ENCODE data around the gene RRP8. TPM values are rescaled to one million over a fixed set of nuclear protein-coding genes. Genes with fewer than 3 reads are reported as not detected.

RRP8 gene
- total RNA-seq, 1 experiment from 2014 or later, result 16.0 TPM

DNA sequence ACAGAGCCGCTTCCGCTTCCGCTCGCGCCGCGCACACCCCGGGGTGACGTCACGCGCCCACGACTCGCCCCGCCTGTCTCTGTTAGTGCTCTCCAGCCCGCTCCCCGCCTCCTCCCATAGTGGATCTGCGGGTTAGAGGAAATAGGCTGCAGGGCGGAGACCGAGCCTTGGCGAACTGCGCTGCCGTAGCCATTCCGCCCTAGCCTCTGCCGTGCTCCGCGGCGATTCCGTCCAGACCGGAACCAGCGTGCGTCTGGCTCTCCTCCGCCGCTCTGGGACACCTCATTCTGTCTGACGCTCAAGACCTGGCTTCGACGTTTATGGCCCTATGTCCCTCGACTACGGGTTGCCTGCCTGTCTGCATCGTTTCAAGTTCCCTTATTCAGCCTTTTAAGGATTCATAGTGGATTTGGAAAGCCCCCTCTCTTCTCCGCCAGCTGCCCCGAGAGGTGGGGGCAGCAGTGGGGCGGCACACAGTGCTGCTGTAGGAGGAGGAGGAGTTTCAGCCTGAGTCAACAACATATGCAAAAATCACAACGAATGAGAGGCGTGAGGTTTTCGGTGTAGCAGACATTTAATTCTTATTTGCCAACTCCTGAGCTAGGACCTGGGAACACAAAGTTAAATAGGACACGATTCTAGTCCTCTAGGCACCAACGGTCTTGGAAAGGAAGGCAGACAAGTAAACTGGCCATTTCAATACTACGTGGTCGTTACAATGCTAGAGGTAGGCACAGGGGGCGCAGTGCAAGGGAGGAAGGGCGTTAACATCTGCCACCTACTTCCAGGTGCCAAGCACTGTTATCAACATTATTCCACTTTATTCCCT is 9.0 kb upstream of the RRP8 start, which contains the start of gene TAF10:
TAF10 (minus strand) TSS at position 4 of the 829 bp plus-strand sequence. CDS start 27 bp downstream, outside the sequence.
- Histone ChIP-seq H3K4me2 (ENCODE audit: insufficient read depth, insufficient read length, low read length) (peak within 1 kb of the TSS; percentile 76), H2AK5ac (ENCODE audit: insufficient read length, low read length) (no peak within 1 kb of the TSS), H2BK20ac (ENCODE audit: low read depth, low read length, poor library complexity, severe bottlenecking) (no peak within 1 kb of the TSS), H3K23me2 (ENCODE audit: insufficient read length, low read depth, low read length, poor library complexity, severe bottlenecking) (peaks cover 12% of the 10 kb centered on the region), H3K4ac (ENCODE audit: low read depth, low read length) (no peak within 1 kb of the TSS), H3K14ac (ENCODE audit: insufficient read depth, low read length) (peak within 1 kb of the TSS; percentile 92), H4K20me1 (ENCODE audit: control insufficient read depth, insufficient read depth, insufficient read length) (no peaks in the 10 kb centered on the region), H2BK120ac (ENCODE audit: low read depth, low read length, poor library complexity, severe bottlenecking) (no peak within 1 kb of the TSS), H3K79me1 (ENCODE audit: insufficient read depth, low read depth, low read length, poor library complexity, severe bottlenecking) (no peaks in the 10 kb centered on the region), H4K91ac (ENCODE audit: insufficient read length, low read depth, low read length) (no peak within 1 kb of the TSS), H3K23ac (ENCODE audit: insufficient read length, low read depth, low read length) (no peak within 1 kb of the TSS), H3K27me3 (ENCODE audit: insufficient read depth, low read length) (no peaks in the 10 kb centered on the region), H2BK15ac (ENCODE audit: low read depth, low read length) (no peak within 1 kb of the TSS), H2BK12ac (ENCODE audit: insufficient read length, low read depth, low read length) (no peak within 1 kb of the TSS), H3K27ac (ENCODE audit: insufficient read length, low read depth, low read length) (peak within 1 kb of the TSS; percentile 81), H2AFZ (ENCODE audit: low read length) (no peak within 1 kb of the TSS), H2BK5ac (ENCODE audit: insufficient read length, low read length) (peak within 1 kb of the TSS; percentile 13), H3K9me3 (ENCODE audit: control insufficient read depth, low read depth, low read length) (no peaks in the 10 kb centered on the region), H3K18ac (ENCODE audit: insufficient read length, low read depth, low read length) (peak within 1 kb of the TSS; percentile 89), H4K8ac (replicated peaks; ENCODE audit: insufficient read length, low read depth, low read length) (no peak within 1 kb of the TSS), H3K4me1 (ENCODE audit: insufficient read depth, low read length) (no peaks in the 10 kb centered on the region), H3T11ph (ENCODE audit: low read length) (no peak within 1 kb of the TSS), H3K9ac (ENCODE audit: extremely low read depth, insufficient read length, low read length) (peak within 1 kb of the TSS; percentile 80), H3K56ac (ENCODE audit: insufficient read length, low read depth, low read length) (no peak within 1 kb of the TSS), H4K5ac (ENCODE audit: insufficient read length, low read depth, low read length) (no peak within 1 kb of the TSS), H3K79me2 (ENCODE audit: insufficient read depth, low read length) (no peaks in the 10 kb centered on the region)
- H3K4me1 Mint-ChIP-seq, result peaks cover 12% of the 10 kb centered on the region in 2 experiments
- no peaks in the 10 kb centered on the region for H3K9me3 Mint-ChIP-seq
- peak within 1 kb of the TSS; percentile 61 to 96 (median 90); a peak in 6 of 7 replicates for H3K27ac Mint-ChIP-seq
- H3K4me3 Mint-ChIP-seq, result peak within 1 kb of the TSS; percentile 83 to 88
- TF ChIP-seq, protein P1, sequence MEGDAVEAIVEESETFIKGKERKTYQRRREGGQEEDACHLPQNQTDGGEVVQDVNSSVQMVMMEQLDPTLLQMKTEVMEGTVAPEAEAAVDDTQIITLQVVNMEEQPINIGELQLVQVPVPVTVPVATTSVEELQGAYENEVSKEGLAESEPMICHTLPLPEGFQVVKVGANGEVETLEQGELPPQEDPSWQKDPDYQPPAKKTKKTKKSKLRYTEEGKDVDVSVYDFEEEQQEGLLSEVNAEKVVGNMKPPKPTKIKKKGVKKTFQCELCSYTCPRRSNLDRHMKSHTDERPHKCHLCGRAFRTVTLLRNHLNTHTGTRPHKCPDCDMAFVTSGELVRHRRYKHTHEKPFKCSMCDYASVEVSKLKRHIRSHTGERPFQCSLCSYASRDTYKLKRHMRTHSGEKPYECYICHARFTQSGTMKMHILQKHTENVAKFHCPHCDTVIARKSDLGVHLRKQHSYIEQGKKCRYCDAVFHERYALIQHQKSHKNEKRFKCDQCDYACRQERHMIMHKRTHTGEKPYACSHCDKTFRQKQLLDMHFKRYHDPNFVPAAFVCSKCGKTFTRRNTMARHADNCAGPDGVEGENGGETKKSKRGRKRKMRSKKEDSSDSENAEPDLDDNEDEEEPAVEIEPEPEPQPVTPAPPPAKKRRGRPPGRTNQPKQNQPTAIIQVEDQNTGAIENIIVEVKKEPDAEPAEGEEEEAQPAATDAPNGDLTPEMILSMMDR (conservative IDR thresholded peaks at IDR 0.05), result peak; percentile 75
- DNase-seq, result peak; percentile 96
- peaks cover 33 to 59% (median 52%) of the 10 kb centered on the region in 3 experiments; a peak in 6 of 7 replicates for H3K36me3 Mint-ChIP-seq (ENCODE audit: insufficient read depth in 1 of 3, low read depth in 3 of 3)
- H3K27me3 Mint-ChIP-seq (ENCODE audit: low read depth), result no peaks in the 10 kb centered on the region; the same call in 1 of the 2 replicates
- no CpG with 5 or more reads among the region's 51 CpGs for WGBS (ENCODE audit: extremely low coverage, insufficient read length, low lambda C conversion rate)
